NK-92 (cell line): ENCODE results near the gene HMG20B.
"Not testable (repeated sequence)": the region's sequence is repeated elsewhere in the genome, so short reads cannot be mapped to it uniquely, and the experiment has no call there.

ENCODE experiments used
- DNase-seq: peaks from one replicate; lab custom pipeline; 2025; ENCODE audit not compliant: unreplicated experiment; lab: John Stamatoyannopoulos, UW

HMG20B gene

GRCh38 chr19:3578390-3578789, 5.6 kb downstream of the HMG20B start:
- DNase-seq: no peak

DNA sequence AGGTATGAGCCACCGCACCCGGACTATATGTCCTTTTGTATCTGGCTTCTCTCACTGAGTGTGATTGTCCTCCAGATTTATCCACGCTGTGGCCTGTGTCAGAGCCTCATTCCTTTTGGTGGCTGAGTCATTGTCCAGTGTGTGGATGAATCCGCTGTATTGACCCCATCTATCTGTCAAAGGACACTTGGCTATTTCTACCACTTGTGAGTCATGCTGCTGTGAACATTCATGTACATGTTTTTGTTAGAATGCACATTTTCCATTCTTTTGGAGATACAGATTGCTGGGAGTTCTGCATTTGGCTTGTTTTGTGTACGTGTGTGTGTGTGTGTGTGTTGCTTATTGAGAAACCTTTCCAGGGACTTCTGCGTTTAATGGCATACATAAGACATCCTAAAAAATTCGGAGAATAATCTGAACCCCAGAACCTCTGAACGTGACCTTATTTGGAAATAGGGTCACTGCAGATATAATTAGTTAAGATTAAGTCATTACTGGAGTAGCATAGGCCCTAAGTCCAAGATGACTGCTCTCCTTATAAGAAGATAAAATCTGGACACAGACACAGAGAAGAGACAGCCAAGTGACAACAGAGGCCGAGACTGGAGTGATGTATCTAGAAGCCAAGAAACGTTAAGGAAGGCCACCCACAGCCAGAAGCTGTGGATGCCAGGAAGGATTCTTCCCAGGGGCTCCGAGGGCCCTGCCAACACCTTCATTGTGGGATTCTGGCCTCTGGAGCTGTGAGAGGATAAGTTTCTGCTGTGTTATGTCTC, 7.6 kb downstream of the HMG20B start:
- DNase-seq: no peak

- not testable (repeated sequence) for DNase-seq
These were observed 9.0 kb downstream of the HMG20B start for GRCh38 chr19:3581792-3582191.

DNA sequence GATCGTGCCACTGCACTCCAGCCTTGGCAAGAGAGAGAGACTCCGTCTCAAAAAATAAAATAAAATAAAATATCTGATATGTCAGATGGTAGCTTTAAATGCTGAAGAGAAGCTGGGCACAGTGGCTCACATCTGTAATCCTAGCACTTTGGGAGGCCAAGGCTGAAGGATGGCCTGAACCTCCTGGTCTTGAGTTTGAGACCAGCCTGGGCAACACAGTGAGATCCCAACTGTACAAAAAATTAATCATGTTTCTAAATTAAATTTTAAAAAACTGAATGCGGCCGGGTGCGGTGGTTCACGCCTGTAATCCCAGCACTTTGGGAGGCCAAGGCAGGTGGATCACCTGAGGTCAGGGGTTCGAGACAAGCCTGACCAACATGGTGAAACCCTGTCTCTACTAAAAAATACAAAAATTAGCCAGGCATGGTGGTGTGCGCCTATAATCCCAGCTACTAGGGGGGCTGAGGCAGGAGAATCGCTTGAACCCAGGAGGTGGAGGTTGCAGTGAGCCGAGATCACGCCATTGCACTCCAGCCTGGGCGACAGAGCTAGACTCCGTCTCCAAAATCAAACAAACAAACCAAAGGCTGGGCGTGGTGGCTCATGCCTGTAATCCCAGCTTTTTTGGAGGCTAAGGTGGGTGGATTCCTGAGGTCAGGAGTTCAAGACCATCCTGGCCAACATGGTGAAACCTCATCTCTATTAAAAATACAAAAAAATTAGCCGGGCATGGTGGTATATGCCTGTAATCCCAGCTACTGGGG, 11.5 kb downstream of the HMG20B start:
- not testable (repeated sequence) for DNase-seq

DNA sequence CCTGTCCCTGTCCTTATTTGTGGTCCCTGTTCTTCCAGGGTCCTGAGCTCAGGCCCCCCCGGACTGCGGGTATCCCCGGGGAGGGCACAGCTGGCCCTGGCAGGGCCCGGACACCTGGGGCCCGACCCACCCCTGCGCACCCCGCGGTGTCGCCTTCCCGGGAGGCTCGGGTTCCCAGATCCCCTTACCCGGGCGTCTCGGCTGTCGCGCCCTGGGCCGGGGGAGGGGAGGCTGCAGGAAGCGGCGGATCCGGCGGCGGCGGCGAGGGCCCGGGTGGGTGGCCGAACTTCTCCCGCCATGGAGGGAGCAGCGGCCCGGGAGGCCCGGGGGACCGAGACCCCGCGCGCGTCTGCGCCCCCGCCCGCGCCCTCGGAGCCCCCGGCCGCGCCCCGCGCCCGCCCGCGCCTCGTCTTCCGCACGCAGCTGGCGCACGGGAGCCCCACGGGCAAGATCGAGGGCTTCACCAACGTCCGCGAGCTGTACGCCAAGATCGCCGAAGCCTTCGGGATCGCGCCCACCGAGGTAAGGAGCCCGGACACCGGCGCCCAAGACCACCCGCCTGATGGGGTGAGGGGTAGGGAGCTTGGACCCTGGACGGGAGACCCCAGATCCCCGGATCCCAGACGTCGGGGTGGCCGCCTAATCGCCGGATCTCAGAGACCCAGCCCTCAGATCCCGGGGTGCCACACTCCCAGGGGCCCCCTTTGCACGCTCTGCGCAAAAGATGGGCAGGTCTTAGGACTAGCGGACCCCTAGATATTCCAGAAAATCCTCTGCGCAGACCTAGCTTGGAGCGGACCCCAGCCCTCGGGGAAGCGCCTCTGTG, 12.8 kb downstream of the HMG20B start, which contains the start of gene GIPC3:
GIPC3 (plus strand) TSS at position 178 of the 826 bp plus-strand sequence; CDS start at position 298, 120 bp downstream.
- DNase-seq: no peak

DNA sequence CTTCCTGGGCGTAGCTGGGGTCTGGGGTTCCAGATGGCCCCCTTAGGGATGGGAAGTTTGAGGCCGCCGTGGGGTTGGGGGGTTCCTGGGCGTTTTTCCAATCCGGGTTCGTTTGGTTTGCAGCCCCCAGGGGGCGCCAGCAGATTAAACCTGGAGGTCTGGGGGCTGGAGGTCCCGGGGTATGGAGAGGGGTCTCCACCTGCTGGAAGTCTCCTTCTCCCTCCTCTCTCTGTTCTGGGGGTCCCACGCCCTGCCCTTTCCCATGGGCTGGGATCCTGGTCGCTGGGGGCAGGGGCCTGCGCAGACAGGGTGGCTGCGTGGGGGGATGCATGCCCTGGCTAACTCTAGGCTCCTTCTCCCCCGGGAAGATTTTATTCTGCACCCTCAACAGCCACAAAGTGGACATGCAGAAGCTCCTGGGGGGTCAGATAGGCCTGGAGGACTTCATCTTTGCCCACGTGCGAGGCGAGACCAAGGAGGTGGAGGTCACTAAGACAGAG, 13.4 kb downstream of the HMG20B start:
- DNase-seq: no peak

- DNase-seq: no peak
These were observed 14.1 kb downstream of the HMG20B start for GRCh38 chr19:3586707-3587346.

DNA sequence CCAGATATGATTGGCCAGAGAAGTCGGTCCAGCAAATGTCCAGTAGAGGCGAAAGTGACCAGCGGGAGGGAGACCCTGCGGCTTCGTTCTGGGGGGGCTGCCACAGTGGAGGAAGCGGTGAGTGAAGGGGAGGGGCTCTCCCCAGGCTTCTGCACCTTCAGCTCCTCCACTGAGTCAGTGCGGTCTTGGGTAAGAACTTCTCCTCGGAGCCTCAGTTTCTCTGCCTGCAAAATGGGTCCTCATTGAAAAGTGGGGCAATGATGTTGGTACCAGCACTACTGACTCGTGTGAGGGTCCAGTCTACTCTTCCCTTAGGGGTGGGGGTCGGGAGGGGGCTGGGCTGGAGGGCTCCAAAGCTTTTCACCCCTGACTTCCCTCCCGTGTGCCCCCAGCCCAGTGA, 16.7 kb downstream of the HMG20B start:
- no peak for DNase-seq

GRCh38 chr19:3589949-3590348, 17.2 kb downstream of the HMG20B start:
- DNase-seq: no peak

DNA sequence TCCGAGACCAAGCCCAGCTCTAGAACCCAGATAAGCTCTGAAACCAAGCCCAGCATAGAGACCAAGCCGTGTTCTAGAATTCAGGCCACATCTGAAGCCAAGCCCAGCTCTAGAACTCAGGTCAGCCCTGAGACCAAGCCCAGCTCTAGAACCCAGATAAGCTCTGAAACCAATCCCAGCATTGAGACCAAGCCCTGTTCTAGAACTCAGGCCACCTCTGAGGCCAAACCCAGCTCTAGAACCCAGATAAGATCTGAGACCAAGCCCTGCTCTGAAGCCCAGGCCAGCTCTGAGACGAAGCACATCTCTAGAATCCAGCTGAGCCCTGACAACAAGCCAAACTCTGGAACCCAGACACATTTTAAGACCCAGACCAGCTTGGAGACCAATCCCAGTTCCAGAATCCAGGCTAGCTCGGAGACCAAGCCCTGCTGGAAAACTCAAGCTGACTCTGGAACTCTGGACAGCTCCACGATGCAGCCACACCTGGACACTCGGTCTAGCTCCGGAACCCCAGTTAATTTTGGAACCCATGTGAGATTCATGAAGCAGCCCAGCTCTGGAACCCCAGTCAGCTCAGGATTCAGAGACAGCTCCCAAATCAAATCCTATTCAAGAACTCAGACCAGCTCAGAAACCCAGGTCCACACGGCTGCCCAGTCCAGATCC, 18.4 kb downstream of the HMG20B start:
- no peak for DNase-seq

GRCh38 chr19:3591876-3592613, 19.3 kb downstream of the HMG20B start:
- DNase-seq: no peak

GRCh38 chr19:3593156-3593555, 20.4 kb downstream of the HMG20B start:
- no peak for DNase-seq

- DNase-seq: no peak
These were observed 22.8 kb downstream of the HMG20B start for GRCh38 chr19:3595521-3596061.

DNA sequence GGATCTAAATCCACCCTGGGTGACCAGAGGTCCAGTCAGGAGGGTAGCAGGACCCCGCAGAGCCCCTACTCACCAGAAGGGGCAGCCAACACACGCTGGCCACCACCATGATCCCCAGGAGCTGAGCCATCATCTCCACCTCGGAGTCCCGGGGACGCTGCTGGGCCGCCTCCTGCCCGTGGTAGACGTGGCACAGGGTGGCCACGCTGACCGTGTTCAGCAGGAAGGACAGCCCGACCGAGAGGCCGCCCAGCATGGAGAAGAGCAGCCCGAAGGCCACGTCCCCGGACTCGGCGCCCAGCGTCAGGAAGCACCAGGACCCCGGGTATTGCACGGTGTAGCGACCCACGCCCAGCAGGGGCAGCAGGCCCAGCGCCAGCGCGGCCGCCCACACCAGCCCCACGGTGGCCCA, 27.0 kb downstream of the HMG20B start:
- DNase-seq: no peak

- no peak for DNase-seq
These were observed 28.3 kb downstream of the HMG20B start for GRCh38 chr19:3601021-3601420.

GRCh38 chr19:3603121-3603811, 30.5 kb downstream of the HMG20B start:
- DNase-seq: no peak

DNA sequence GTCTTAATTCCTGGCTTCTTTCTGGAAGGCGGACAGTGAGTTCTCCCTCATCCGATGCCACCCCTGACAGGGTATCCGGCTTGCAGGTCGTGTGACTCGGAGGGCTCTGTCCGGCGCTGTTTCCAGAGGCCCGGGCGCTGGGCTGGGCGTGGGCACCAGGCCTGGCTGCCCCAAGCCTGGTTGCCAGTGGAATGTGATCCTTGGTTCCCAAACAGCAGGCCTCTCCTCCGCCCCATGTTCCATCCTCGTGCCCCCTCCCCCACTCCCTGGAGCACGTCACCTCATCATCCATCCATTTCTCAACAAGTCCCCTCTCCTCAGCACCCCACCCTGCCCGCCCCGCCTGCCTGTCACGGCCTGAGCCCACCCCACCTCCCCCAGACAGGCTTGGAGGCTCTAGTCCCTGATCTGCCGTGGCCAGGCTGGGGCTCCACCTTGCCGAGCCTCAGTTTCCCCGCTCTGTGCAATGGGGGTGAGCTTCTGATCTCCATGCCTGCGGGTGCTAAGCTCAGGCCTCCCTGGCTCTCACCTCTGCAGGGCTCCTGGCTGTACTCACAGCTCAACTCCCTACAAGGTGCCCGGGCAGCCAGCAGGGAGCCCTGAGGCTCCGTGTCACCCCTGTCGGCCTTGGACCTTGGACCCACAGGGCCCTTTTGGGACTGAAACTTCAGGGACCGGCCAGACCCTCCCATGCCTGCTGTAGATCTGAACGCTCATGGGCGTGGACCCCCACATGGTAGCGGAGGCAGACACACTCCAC, 31.7 kb downstream of the HMG20B start:
- no peak for DNase-seq

DNA sequence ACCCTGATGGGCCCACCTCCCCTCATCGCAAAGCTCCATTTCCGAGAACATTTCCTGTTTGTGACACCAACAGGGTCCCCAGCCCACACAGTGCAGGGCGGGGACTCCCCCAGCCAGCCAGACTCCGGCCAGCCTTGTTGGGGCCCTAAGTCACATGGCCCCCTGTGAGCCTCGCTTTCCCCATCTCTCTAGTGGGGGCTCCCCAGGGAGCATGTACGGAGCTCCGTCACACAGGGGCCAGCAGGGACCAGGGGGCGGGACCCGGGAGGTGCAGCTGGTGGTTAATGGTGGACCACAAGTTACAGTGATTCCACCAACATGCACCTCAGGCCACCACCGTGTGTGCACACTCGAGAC, 32.2 kb downstream of the HMG20B start:
- no peak for DNase-seq
